CD4-positive, alpha-beta T cell treated with Interleukin-12 subunit alpha and Interleukin-12 subunit beta, for 1 hour (primary cell): ENCODE data around the gene LUM.

Experiments used
- DNase-seq: peaks from one replicate; pipeline ENCODE4 v3.0.0-alpha.2; 2020

LUM gene

DNA sequence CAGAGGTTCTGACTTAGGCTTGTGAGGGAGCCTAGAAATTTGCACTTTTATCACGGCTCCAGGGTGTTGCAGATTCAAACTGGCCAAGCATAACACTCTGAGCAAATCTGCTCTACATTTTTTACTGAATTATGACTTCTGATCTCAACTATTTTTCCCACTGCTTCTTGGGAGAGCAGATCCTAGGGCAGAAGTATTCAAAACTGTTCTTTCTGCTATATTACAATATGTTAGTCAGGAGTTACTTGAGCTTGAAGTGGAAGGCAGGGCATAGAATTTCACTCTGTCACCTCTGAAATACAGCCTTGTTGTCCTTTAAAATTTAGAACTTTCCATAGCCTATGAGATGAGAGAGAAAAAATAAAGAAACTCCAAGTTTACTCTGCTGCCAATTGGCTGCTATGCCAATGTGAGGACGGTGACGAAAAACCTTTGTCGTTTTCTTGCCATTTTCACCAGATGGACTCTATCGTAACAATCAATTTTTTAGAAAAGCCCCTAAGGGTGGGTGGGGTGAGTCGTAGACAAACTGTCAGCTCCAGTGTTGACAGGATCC is 37.1 kb downstream of the LUM start:
- no peak for DNase-seq

DNA sequence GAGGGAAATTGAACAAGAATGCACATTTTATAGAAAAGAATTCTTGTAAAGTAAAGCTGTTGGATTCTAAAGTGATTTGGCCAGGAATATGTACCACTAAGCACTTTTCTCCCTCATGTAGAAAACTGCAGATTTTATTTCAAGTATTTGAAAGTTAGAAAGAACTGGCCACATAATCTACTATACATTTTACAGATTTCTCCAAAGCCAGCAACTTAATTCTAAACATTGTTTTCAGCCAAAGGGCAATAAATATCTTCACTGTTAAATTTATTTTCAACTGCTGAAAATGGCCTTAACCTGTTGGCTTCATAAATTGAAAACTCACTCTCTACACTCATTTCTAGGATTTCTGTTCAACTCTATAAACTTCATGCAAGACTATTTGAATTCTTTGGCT is 37.9 kb downstream of the LUM start:
- no peak for DNase-seq

DNA sequence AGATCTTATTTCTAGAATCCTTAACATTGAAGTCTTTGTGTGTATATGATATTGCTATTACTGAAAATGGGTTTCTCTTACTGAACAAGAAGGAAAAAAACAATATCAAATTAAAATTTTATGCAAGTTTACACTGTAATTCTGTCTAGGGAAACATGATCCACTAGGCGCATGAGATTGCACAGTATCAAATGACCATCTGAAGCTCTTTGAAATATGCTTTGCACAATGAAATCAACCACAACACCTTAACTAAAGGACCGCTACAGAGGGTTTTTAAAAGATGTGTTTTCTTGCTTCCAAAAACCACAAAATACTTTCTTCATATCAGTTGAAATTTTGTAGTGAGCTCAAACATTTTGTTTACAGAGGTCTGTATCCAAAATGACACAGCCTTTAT is 38.4 kb downstream of the LUM start:
- no peak for DNase-seq

DNA sequence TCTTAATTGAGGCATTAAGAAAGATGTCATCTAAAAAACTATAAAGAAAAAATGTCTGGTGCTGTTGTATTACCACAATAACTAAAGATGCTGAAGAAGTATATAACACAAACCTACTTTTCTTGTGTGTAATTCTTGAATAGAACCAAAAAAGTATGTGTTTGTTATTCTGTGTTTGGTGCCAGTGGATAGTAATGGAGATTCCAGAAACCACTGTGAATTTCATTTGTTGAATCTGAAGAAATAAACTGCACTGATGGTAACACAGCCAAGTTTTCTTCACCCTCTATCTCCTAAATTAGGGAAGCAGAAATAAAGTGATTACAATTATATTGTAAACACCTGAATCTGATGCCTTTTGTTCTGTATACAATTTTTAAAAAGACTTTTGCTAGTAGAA is 40.4 kb downstream of the LUM start:
- DNase-seq: no peak

DNA sequence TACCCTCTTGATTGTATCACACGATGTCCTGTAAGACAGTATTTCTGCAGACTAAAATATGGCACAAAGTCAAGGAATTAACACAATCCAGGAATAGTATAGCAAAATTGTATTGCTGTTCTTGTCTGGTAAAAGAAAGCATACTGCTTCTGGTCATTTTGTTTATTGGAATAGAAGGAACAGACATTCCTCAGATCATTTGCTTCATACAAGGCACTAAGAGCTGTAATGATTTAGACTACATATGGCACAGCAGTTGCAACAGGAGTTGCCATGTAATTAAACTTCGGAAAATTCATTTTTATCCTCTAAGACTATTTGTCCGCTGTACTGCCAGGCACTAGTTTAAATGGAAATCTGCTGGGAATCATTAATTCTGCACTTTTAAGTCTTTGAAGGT is 45.9 kb downstream of the LUM start:
- no peak for DNase-seq

DNA sequence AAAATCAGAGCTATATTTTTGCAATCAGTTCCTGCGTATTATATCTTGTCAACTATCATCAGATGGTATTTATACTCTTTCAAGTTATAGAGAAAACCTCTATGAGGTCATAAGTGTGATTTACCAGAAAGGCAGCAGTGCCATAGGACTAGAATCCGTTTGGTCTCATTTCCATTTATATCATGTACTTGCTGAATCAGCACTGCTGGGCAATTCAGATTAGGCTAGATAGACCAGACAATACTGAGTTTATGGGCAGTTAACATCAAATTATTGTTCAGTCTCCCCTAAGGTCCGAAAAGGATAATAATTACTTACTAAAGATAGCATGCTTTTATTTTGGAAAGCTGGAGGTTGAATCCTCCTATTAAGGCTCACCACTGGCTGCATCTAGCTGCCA is 46.7 kb downstream of the LUM start:
- DNase-seq: no peak

DNA sequence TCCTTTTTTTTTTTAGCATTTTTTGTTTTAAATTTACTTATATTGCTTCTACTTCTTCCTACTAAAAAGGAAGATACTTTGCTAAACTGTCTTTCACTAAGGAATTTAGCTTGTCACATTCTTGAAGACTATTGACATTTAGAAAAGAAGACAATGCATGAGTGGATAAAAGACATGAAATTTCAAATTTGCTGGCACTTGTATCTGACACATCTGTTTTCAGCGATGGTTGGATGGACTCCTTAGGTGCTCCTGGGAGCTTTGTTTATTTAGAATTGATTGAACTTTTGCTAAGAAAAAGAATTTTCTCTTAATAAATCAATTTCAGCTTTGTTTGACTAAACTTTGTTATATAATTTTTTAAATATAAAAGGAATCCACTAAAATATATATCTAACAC is 50.2 kb downstream of the LUM start:
- no peak for DNase-seq

DNA sequence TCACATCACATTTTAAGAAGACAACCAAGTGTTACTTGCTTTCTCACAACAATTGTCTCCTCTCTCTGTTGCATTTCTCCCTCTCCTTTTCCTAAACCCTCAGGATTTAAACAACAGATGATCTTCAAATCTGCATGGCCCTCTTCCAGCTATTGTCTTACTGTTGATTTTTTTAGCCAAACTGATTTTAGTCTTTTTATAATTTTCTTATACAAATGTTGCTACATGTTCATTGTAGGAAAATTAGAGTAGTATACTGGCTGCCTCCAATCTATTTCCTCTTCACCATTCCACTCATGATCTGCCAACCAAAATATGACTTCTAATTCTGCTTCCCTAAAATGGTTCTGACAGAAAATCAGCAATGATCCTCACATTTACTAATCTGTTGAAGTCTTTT is 52.1 kb downstream of the LUM start:
- no peak for DNase-seq

DNA sequence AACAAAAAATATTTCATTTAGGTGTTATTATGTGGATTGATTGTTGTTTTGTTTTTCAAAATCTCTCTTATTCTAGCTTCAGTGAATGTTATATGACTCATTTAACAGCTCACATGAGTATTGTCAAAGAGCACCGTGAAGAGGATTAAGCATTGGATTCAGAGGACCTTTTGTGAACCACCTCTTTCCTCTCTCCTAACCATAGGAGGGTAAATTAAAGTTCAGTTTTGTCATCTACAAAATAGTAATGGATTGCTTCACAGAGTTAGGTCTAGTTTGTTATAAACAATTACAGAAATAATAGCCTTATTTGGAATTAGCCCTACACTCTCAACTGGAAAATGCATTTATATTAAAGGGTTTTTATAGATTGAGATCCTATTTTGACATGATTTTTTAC is 52.5 kb downstream of the LUM start:
- DNase-seq: no peak

DNA sequence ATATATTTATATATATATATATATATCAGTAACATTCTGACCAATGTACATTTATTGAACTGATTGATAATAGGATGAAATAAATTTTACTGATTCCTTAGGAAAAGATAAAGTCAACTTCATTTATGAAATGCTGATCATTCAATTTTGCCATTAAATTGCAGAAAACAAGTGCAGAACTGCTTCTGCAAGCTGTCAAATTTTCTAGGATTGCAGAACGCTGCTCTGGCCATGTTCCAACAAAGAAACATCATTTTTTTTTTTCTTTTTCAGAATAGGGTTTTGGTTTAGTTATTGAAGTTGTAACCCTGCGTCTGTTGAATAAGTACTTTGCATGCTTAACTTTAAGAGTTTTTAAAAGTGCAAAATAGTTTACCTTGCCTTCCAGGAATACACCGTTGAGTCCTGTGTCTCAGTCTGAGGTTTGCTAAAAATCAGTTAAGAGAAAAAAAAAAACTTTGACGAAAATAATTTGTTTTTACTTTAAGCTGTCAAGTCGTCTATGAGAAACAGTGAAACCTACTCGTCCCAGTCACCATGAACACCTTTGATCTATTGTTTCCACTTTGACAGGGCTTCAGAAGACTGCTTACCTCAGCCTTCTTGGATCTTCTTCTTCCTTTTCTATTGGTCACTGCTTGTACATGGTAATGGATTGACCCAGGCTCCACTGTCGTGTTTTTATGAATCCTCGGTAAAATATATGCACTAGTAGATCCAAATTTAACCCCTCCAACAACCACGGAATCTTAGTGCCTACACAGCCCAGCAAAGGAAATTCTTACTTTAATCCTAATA is 53.7 kb downstream of the LUM start, which contains the start of gene KERA:
TSS of gene KERA (minus strand) at position 657 of the 798 bp plus-strand sequence. CDS start 1,743 bp downstream, outside the sequence.
- DNase-seq: no peak

DNA sequence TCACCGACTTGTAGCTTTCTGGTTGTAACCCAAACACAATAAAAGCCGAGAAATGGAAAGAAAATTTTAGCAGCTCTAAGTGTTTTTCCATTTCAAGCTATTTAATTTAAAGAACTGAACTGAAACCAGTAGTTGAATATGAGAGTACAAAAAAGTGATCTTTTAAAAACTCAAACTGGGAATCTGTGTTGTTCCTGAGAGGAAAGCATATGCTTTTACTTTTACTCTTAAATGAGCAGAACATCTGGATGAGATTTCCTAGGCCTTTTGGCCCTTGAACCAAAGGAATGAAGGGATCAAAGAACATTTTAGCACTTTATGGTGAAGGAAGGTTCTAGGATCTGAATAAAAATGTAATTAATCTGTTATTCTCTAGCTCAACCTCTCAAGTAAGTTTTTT is 54.8 kb downstream of the LUM start:
- no peak for DNase-seq

DNA sequence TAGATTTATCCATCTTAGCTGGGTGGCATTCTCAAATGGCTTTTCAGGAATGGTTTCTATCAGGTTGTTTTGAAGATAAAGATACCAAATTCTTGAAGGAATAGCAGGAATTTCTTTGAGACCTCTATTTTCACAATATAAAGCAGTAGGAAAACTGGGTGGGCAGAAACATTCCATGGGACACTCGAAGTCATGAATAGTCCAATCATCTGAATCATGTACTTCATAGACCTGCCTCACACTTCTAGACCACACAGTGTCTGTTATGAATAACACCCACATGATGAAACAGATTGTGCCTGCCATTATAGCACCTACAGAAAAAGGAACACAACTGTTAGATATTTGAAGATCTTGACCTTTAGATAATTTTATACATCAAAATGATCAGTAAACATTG is 55.3 kb downstream of the LUM start:
- DNase-seq: no peak

DNA sequence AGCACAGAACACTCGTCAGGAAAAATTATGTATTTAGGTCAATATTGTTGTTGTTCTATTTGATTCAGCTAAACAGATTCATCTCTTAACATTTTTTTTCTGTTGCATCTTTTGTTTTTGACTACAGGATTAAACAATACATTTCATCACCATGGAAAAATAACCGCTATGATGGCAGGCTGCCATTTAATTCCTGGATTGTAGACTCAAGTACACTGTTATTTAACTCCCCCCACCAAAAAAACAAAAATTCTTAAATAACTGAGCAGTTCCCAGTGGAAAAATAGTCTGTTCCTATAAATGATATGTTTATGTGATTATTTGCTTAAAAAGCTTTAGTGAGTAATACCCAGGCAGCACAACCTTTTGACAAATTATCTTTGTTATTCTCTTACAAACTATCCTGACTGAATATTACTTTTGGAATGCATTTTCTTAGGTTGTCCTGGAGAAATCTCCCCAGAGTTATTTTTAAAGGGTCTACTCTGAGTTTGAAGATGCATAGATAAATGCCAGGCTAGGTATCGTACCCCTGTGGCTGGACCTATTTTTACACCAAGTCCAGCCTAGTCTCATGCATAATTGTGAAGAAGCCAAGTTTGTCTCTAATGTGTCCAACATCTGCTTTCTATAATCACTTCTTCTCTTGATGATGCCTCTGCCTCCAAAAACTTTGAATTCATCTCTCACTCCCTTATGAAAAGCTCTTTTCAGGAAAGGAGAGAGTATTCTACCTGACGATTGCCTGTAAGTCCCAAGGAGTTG is 57.2 kb downstream of the LUM start:
- DNase-seq: no peak
